Rectal smooth muscle tissue (tissue), 1 donor: ENCODE data around the gene TICRR.
"Not testable (repeated sequence)": the region's sequence is repeated elsewhere in the genome, so short reads cannot be mapped to it uniquely, and the experiment has no call there.

Source experiments
- H3K27ac ChIP-seq: one replicate; pipeline ENCODE4 v1.7.0; 2013; ENCODE audit warnings: low read depth, low read length, inconsistent platforms
- H3K27me3 ChIP-seq: one replicate; pipeline ENCODE4 v1.7.0; 2013; ENCODE audit warnings: low read length; ENCODE audit not compliant: control insufficient read depth, insufficient read depth
- H3K36me3 ChIP-seq: one replicate; pipeline ENCODE4 v1.7.0; 2013; ENCODE audit warnings: low read length; ENCODE audit not compliant: control insufficient read depth, insufficient read depth
- H3K4me1 ChIP-seq: one replicate; pipeline ENCODE4 v1.7.0; 2013; ENCODE audit warnings: low read length; ENCODE audit not compliant: control insufficient read depth, insufficient read depth
- H3K4me3 ChIP-seq: one replicate; pipeline ENCODE4 v1.7.0; 2013; ENCODE audit warnings: low read length
- H3K9ac ChIP-seq: one replicate; pipeline ENCODE4 v1.7.0; 2013; ENCODE audit warnings: low read length

TICRR gene

GRCh38 chr15:89578146-89578545 is 2.9 kb downstream of the TICRR start:
- H3K9ac ChIP-seq: no peak overlapping the region

GRCh38 chr15:89580747-89581146 is 5.5 kb downstream of the TICRR start:
- not testable (repeated sequence) for H3K27me3 ChIP-seq, H3K36me3 ChIP-seq, H3K4me1 ChIP-seq, H3K4me3 ChIP-seq, H3K9ac ChIP-seq, H3K27ac ChIP-seq

More at GRCh38 chr15:89578146-89578545, 2.9 kb downstream of the TICRR start:
- Histone ChIP-seq H3K36me3 (no peaks in the 10 kb centered on the region), H3K27ac (no peak overlapping the region), H3K4me3 (no peak overlapping the region), H3K27me3 (no peaks in the 10 kb centered on the region), H3K4me1 (no peaks in the 10 kb centered on the region)

- Histone ChIP-seq H3K36me3 (no peaks in the 10 kb centered on the region), H3K4me3 (no peak overlapping the region), H3K4me1 (no peaks in the 10 kb centered on the region), H3K9ac (no peak overlapping the region), H3K27ac (no peak overlapping the region), H3K27me3 (no peaks in the 10 kb centered on the region)
Measured at GRCh38 chr15:89586651-89587050, 11.4 kb downstream of the TICRR start.

GRCh38 chr15:89587955-89588354 is 12.7 kb downstream of the TICRR start:
- Histone ChIP-seq H3K36me3 (no peaks in the 10 kb centered on the region), H3K4me3 (no peak overlapping the region), H3K9ac (no peak overlapping the region), H3K4me1 (no peaks in the 10 kb centered on the region), H3K27me3 (no peaks in the 10 kb centered on the region), H3K27ac (no peak overlapping the region)

DNA sequence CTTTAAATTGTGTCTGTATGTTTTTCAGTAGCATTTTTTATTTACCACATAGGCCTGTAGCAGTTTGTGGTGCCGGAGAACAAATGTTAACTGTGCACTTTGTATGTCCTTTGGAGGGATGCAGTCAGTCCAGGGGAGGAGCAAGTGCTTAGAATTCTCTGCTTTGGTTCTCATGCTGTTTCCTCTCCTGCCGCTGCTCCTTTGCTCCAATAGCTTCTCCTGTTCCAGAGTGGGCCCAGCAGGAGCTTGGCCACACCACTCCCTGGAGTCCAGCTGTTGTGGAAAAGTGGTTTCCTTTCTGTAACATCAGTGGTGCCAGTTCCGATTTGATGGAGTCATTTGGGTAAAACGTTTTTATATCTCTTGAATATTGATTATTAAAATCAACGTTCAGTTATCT is 16.6 kb downstream of the TICRR start:
- H3K9ac ChIP-seq: no peak overlapping the region
- no peak overlapping the region for H3K27ac ChIP-seq
- H3K27me3 ChIP-seq: no peaks in the 10 kb centered on the region
- no peak overlapping the region for H3K4me3 ChIP-seq
- no peaks in the 10 kb centered on the region for H3K4me1 ChIP-seq
- no peaks in the 10 kb centered on the region for H3K36me3 ChIP-seq

DNA sequence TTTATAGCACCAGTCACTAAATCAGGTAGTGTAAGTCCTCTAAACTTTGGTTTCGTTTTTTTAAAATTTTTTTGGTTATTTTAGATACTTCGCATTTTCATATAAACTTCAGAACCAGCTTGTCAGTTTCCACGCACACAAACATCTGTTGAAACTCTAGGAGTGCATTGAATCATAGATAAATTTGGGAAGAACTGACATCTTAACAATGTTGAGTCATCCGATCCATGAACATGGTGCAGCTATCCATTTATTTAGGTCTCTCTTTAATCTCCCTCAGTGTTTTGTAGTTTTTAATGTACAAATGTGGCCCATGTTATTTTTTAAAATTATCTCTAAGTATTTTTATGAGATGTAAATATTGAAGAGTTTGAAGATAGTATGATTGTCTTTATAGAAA is 17.7 kb downstream of the TICRR start:
- Histone ChIP-seq H3K4me3 (no peak overlapping the region), H3K9ac (no peak overlapping the region), H3K27me3 (no peaks in the 10 kb centered on the region), H3K36me3 (no peaks in the 10 kb centered on the region), H3K4me1 (no peaks in the 10 kb centered on the region), H3K27ac (no peak overlapping the region)

DNA sequence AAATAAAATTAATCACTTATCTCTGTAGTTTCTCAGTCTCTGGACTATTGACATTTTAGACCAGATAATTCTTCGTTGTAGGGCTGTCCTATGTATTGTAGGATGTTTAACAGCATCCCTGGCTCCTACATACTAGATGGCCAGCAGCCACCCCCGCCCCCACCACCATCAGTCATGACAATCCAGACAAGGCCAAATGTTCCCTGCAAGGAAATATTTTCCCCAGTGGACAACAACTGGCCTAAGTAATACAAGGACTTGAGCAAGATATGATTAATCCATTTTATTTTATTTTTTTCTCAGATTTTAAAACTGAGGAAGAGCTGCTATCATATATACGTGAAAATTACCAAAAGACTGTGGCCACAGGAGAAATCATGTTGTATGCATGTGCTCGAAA is 23.8 kb downstream of the TICRR start:
- Histone ChIP-seq H3K27me3 (no peaks in the 10 kb centered on the region), H3K4me3 (no peak overlapping the region), H3K27ac (no peak overlapping the region), H3K36me3 (no peaks in the 10 kb centered on the region), H3K9ac (no peak overlapping the region), H3K4me1 (no peaks in the 10 kb centered on the region)

DNA sequence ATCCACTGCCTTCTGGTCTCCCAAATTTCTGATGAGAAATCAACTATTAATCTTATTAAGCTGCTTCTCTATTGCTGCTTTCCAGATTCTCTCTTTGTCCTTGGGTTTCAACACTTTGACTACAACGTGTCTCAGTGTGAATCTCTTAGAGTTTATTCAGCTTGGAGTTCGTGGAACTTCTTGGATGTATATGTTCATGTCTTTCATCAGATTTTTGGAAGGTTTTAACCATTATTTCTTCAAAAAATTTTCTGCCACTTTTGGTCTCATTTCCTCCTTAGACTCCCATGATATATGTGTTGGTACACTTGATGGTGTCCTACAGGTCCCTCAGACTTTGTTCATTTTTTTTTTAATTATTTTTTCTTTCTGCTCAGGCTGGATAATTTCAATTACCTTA is 36.0 kb downstream of the TICRR start:
- Histone ChIP-seq H3K4me1 (no peaks in the 10 kb centered on the region), H3K9ac (no peak overlapping the region), H3K27ac (no peak overlapping the region), H3K4me3 (no peak overlapping the region), H3K27me3 (no peaks in the 10 kb centered on the region), H3K36me3 (no peaks in the 10 kb centered on the region)

DNA sequence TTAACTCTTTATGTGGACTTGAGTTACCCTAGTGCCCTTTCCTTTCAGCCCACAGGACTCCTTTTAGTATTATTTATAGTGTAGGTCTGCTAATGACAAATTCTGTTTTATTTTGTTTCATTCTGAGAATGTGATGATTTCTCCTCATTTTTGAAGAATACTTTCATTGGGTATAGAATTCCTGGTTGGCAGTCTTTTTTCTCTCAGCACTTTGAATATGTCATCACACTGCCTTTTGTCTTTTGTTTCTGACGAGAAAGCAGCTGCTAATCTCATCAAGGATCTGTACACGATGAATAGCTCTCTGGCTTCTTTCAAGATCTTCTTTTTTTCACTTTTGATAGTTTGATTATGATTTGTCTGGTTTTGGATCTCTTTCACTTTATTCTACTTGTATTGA is 37.8 kb downstream of the TICRR start:
- H3K36me3 ChIP-seq: no peaks in the 10 kb centered on the region
- H3K4me3 ChIP-seq: no peak overlapping the region
- H3K4me1 ChIP-seq: no peaks in the 10 kb centered on the region
- no peak overlapping the region for H3K27ac ChIP-seq
- no peaks in the 10 kb centered on the region for H3K27me3 ChIP-seq
- H3K9ac ChIP-seq: no peak overlapping the region

DNA sequence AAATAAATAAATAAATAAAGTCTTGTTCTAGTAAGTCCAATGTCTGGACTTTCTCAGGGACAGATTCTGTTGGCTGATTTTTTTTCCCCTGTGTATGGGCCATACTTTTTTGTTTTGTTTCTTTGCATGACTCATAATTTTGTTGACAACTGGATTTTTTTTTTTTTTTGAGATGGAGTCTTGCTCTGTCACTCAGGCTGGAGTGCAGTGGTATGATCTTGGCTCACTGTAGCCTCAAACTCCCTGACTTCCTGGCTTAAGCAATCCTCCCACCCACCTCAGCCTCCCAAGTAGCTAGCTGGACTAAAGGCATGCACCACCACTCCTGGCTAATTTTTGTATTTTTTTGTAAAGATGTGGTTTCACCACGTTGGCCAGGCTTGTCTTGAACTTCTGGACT is 38.9 kb downstream of the TICRR start:
- no peak overlapping the region for H3K9ac ChIP-seq
- H3K27ac ChIP-seq: no peak overlapping the region
- H3K36me3 ChIP-seq: no peaks in the 10 kb centered on the region

DNA sequence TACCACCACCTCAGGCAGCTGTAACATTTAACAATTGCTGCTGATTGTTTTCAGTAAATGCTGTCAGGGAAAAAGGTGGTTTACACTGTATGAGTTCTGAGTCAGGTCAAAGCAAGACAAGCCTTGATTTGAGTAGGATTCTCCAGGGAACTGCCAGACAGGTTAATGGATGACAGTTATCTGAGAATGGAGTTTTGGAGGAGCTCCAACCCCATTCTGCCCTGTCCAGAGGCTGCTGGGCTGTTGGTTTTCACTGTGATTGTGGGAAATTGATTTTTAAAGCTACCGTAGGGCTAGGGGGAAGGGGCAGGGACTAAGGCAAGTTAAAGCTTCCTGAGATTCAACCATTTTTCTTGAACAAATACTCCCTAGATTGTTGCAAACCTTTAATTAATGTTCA is 39.9 kb downstream of the TICRR start:
- Histone ChIP-seq H3K27ac (no peak overlapping the region), H3K9ac (no peak overlapping the region), H3K4me1 (no peaks in the 10 kb centered on the region), H3K4me3 (no peak overlapping the region), H3K36me3 (no peaks in the 10 kb centered on the region), H3K27me3 (no peaks in the 10 kb centered on the region)

More for the DNA sequence above, 38.9 kb downstream of the TICRR start:
- H3K4me3 ChIP-seq: no peak overlapping the region
- no peaks in the 10 kb centered on the region for H3K4me1 ChIP-seq
- no peaks in the 10 kb centered on the region for H3K27me3 ChIP-seq

- no peak overlapping the region for H3K4me3 ChIP-seq
- no peak overlapping the region for H3K9ac ChIP-seq
- H3K27ac ChIP-seq: no peak overlapping the region
- H3K36me3 ChIP-seq: no peaks in the 10 kb centered on the region
- no peaks in the 10 kb centered on the region for H3K27me3 ChIP-seq
- H3K4me1 ChIP-seq: no peaks in the 10 kb centered on the region
Measured at GRCh38 chr15:89616228-89616627, 41.0 kb downstream of the TICRR start.

DNA sequence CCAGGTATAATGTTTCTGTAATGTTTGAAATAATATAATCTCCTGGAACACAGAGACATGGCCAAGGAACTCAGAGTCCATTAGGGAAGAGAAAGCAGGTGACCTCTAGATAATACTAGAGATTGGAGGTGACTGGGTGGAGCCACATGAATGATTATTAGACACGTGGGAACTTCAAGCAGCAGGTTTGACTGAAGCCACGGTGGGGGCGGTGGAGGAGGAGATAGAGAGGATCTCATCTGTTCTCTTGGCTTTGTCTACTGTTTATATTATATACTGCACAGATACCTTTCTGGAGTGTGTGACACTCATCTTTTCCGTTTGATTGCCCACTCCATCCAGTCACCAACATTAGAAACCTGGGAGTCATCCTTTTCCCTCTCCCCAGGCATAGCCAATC is 46.3 kb downstream of the TICRR start:
- H3K4me3 ChIP-seq: no peak overlapping the region
- no peaks in the 10 kb centered on the region for H3K4me1 ChIP-seq
- H3K27me3 ChIP-seq: no peaks in the 10 kb centered on the region
- no peak overlapping the region for H3K9ac ChIP-seq
- H3K36me3 ChIP-seq: no peaks in the 10 kb centered on the region
- no peak overlapping the region for H3K27ac ChIP-seq

DNA sequence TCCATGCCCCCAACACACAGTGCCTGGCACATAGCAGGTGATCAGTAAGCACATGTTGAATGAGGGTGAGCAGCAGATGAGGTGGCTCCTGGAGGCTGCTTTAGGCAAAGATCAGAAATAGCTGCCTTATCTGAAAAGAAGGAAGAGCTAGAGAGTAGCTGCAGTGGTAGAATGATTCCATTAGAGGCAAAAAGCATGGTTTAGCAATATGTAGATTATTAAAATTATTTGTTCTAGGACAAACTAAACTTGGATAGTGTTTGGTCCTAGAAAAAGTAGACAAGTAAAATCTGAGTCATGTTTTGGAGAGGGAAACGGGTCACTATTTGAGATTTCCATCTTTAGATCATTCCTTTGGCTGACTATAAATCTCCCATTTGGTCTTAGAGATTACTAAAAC is 47.9 kb downstream of the TICRR start:
- Histone ChIP-seq H3K4me3 (no peak overlapping the region), H3K27me3 (no peaks in the 10 kb centered on the region), H3K36me3 (no peaks in the 10 kb centered on the region), H3K4me1 (no peaks in the 10 kb centered on the region), H3K9ac (no peak overlapping the region), H3K27ac (no peak overlapping the region)
